Activated T-cell treated with anti-CD3 and anti-CD28 coated beads for 24 hours (primary cell): ENCODE measurements around the gene ERAP2.
"Not testable (repeated sequence)": the region's sequence is repeated elsewhere in the genome, so short reads cannot be mapped to it uniquely, and the experiment has no call there.

Experiments
- DNase-seq: peaks from one replicate; pipeline ENCODE4 v3.0.0-alpha.2; 2020; ENCODE audit warnings: low read depth

The ERAP2 gene, protein sequence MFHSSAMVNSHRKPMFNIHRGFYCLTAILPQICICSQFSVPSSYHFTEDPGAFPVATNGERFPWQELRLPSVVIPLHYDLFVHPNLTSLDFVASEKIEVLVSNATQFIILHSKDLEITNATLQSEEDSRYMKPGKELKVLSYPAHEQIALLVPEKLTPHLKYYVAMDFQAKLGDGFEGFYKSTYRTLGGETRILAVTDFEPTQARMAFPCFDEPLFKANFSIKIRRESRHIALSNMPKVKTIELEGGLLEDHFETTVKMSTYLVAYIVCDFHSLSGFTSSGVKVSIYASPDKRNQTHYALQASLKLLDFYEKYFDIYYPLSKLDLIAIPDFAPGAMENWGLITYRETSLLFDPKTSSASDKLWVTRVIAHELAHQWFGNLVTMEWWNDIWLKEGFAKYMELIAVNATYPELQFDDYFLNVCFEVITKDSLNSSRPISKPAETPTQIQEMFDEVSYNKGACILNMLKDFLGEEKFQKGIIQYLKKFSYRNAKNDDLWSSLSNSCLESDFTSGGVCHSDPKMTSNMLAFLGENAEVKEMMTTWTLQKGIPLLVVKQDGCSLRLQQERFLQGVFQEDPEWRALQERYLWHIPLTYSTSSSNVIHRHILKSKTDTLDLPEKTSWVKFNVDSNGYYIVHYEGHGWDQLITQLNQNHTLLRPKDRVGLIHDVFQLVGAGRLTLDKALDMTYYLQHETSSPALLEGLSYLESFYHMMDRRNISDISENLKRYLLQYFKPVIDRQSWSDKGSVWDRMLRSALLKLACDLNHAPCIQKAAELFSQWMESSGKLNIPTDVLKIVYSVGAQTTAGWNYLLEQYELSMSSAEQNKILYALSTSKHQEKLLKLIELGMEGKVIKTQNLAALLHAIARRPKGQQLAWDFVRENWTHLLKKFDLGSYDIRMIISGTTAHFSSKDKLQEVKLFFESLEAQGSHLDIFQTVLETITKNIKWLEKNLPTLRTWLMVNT

DNA sequence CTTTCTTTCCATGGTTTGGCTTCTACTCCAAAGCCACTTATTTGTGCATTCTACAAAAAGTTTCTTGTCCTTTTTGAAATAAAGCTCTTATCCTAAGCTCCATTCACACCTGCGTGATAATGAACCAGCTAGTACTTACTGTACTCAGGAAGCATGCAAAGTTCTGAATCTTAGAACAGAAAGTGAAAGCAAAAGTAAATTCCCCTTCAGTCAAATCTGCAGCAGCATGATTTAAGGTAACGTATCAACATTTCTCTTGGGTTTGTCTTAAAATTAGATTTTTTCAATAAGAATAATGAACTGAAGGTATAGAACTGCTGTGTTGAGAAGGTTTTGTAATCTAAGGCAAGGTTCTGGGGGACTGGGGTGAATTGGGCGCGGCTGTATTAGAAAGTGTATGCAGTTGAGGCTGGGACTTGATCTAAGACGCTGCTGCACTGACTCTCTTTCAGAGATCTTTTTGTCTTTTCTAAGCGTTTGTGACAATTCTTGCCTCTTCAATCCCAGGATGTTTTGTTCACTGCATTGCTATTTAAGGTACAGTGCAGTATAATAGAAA, at the start of gene ERAP2:
Gene ERAP2 (plus strand): TSS at position 209 of the 559 bp plus-strand sequence. CDS start 3,186 bp downstream, outside the sequence.
- no peak for DNase-seq

DNA sequence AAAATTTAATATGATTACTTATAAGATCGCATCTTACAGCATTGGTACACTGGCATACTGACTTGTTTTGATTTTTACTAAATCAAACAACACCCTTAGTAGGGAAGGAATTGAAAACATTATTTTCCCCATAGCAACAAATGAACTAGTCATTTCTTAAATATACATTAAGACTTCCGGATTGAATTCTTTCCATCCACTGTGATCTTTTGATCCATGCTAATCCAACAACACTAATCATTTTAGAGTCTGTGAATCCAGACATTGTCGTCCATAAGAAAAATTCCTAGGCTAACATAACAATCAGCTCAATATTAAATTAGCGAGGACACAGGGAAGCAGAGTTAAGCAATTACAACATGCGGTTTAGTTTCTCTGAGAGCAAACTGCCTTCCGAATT, 47.0 kb upstream of the ERAP2 start:
- DNase-seq, result no peak

DNA sequence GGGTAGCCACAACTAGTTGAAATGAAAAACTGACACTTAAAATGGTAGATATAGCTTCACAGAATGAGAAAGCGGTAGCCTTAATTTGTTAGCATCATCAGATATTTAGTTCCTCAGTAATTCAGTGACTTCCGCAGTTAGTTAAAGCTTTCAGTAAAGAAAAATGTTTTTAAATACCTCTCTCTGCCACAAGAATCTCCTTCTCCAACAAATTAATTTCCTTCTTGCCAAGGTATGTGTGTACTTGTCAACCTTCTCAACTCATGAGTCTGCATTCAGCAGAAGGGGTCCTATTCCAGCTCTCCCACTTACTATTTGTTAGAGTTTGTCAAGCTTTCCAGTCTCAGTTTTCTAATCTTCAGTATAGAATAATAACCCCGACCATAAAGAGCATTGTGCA, 42.3 kb upstream of the ERAP2 start:
- no peak for DNase-seq

DNA sequence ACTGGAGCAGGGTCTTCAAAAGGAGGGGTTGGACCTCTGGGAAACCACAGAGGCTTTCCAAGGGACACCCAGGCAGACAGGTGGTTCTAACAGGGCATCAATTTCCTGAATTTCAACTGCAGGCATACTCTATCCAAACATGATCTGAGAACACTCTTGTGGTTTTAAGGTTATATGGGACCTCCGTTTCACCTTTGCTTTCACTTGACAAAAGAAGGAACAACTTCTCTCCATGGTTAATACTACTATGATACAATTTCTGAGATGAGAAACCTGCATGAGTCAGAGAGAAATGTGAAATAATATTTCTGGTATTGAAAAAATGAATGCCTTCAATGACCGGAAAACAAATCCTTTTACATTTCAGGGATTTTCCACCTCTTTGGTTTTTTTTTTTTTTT, 40.5 kb upstream of the ERAP2 start:
- DNase-seq, result no peak

DNA sequence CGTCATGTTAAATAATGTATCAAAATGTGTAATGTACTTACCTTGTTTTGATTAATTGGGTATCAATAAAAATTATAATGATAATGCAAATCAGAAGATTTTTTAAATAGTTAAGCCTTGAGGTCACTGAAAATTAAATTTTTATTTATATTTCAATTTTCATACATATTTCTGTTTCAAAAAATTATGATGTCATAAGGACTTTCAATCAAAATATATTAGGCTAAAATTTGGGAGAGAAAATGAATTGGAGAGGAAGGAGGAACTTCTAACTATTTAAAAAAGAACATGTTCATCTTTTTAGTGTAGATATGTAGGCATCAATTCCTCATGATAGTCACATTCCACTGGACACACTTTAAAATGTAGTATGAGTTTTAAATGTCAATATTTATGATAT, 39.5 kb upstream of the ERAP2 start:
- no peak for DNase-seq

DNA sequence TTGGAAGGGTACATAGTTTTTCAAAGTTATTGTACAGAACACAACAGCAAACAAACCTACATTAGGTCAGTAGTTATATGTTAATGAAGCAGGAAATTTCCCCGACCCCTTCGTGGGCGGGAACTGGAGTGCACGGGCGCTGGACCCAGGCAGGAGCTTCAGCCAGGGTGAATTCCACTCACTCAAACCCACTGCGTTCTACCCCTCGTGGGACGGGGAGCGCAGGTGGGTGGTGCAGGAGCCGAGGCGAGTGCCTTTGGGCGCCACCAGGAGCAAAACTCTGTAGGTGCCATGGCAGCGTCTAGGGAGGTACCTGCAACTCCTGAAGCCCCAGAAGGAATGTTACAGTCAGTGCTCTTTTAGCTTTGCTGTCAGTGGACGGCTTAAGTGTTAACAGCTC, 39.0 kb upstream of the ERAP2 start:
- no peak for DNase-seq

DNA sequence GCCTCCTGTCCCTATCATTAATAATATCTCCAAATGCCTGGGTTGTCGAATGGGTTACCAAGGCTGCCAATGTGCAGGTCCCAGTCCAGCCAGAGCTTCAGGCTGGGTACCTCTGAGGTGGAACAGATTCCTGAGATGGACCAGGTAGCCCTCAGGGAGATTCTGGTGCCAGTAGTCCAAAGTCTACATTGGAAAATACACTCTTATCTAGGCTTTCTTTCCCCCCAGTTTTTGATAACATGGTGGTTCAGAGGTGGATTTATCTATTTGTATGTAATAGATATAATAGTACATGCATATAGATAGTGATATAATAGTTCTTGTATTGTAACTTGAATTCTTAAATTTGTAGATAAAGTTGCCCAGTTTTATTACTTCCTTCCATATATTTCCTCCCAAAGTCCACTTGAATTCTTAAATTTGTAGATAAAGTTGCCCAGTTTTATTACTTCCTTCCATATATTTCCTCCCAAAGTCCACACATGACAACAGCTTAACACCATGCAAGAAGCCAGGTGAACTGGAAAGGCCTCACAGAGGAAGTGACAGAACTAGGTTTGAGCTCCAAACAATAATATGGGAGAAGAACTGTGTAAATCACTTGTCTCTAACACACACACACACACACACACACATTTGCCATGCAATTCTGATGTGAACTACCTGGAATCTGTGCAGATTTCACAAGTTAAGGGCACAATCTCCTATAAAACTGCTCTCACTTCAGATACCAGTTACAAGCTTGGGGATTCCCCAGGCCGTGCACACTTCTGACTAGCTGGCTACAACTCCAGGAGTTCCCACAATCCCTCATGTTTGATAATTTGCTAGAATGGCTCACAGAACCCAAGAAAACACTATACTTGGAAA, 37.9 kb upstream of the ERAP2 start:
- no peak for DNase-seq

DNA sequence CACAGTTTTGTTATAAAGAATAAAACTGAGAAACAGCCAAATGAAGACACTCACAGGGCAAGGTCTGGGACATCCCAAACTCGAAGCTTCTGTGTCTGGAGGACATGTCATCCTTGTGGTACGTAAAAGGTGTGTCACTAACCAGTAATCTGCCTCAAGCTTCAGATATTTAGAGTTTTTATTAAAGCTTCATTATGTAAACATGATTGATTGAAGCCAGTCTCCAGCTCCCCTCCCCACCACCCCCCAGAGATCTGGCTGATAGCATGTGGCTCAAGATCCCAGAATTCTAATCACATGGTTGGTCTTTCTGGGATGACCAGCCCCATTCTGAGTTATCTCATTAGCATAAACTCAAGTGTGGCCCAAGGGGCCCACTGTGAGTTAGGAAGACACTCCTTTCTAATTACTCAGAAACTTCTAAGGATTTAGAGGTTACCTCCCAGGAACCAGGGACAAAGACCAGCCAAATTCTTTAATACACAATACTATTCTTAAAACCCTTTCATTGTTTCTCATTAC, 37.2 kb upstream of the ERAP2 start:
- no peak for DNase-seq

DNA sequence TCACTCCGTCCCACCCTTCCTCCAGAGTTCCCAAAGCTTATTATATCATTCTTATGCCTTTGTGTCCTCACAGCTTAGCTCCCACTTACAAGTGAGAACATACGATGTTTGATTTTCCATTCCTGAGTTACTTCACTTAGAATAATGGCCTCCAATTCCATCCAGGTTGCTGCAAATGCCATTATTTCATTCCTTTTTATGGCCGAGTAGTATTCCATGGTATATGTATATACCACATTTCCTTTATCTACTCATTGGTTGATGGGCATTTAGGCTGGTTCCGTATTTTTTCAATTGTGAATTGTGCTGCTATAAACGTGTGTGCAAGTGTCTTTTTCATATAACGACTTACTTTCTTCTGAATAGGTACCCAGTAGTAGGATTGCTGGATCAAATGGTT, 34.4 kb upstream of the ERAP2 start:
- DNase-seq, result not testable (repeated sequence)

DNA sequence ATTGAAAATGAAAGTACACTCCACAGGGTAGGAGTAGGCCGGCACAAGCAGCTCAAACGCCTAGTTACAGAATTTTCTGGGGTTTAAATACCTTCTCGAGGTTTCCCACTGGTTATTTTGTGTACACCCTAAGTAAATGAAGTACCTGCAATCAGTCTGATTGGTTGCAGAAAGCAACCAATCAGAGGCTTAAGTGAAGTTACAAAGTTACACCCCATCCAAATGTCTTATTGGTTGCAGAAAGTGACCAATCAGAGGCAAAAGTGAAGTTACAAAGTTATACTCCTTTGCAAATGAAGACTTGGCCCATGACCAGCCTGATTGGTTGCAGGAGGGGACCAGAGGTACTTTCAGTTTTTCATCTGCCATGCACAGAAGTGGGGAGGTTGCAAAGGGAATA, 33.2 kb upstream of the ERAP2 start:
- DNase-seq, result no peak

DNA sequence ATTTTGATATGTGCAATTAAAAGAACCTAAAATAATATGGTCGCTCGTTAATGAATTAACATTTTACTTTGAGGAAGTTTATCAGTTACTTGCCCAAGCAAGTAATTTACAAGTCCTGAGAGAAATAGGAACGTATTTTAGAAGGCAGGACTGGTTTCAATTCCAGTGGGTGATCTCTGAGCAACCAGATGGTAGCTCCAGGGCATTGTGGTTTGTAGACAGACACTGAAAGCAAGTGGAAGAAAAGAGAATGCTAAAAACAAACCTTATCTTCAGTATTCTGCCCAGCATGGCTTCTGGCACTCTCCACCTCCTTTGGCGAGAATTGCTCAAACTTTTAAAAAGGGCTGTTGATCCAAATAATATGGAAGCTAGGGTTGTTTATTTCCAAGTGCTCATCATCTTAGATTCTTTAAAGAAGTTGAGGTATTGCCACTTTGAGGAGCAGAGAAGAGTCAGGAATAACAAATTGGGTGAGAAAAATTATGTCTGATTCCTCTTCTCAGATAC, 31.8 kb upstream of the ERAP2 start:
- DNase-seq, result no peak

DNA sequence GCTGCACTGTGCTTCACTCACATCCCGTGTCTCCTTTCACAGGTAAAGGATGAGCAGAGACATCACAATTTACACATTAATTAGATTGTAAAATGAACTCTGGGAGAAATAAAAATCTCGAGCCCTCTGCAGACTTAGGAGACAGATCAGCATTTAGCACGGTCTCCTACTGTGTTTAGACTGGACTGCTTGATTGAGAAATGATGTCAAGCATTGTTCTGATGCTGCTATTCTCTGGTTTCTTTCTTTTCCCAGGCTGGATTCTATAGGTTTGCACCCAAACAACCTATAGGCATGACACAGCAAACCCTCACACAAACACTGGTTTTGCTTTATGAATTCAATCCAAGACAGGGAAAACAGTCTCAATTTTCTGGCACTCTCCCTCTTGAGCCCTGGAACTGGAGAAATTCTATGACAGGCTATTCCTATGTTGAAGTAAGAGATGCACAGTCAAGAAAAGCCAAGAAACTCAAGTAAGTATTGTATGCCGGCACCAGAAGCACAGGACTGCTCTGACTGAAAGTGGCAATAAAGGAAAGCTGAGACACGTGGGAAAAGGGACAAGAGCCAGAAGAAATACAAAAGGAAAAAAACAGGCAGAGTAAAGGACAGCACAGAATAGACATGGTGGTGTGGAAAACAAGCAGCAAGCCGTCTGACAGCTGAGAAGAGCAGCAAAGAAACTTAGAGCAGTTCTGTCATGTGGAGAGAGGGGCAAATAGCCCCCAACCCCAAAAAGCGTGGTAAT, 24.8 kb upstream of the ERAP2 start:
- DNase-seq, result no peak

DNA sequence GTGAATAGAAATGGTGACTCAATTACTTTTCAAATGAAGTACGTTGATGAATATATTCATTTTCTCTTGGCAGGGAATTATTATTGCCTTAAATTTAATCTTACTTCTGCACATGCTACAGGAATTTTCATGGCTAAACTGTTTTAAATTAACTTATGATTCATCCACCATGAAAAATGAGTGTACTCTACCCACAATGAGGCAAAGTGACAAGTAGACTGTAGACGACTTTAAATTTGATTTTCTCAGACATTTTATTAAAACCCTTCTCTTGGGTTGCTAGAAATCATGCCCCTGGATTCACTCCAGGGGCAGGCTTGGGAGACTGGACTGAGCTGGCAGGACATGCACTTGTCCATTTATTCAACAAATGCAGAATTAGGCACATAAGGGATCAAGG, 23.5 kb upstream of the ERAP2 start:
- no peak for DNase-seq

DNA sequence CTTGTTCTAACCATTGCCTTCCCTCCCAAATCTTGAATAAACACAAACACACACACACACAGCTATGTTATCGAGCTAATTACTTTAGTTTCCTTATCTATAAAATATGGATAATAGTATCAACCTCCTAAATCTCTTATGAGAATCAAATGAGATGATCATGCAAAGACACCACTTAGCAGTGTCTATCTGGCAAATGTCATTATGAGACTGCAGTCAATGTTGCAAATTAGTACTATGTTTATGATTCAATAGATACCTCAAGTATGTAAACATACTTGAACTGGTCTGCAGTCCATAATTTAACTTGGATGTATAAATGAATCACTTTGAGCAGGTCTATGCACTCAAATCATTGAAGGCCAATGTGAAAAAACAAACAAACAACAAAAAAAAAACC, 22.2 kb upstream of the ERAP2 start:
- no peak for DNase-seq

DNA sequence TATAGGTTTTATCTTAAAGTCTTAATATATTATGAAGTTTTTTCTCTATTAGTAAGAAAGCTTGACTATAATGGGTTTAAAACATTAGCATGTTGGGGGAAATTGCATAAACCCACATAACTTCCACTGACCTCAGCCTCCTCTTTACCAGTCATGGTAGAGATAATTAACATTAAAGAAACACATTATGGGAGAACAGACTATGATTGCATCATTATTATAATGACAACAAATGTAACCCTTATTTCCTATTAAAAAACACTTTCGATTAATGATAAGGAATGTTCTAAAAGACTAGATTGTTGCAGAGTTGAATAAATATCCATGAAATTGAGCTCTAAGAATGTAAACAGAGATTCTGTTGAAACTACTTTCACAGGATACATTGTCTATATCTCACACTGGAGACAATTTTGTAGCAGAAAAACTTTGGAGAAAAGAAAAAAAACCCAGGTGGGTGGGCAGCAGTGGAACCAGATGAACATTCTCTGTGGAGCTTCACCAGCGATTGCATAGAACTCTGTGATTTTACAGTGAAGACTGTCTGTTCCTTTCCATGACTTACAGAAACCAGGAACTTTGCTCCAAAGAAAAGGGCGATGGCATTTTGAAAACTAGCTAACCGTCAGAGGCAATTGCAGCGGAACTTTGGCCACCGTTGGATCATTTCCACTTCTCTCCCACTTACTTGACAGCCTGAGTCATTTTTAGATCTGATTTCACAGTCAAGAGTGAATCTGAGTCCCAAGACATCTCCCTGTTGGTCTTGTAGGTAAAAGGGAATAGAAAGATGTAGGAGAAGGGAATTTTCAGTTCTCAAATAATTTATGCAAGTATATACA, 21.0 kb upstream of the ERAP2 start:
- DNase-seq, result no peak

DNA sequence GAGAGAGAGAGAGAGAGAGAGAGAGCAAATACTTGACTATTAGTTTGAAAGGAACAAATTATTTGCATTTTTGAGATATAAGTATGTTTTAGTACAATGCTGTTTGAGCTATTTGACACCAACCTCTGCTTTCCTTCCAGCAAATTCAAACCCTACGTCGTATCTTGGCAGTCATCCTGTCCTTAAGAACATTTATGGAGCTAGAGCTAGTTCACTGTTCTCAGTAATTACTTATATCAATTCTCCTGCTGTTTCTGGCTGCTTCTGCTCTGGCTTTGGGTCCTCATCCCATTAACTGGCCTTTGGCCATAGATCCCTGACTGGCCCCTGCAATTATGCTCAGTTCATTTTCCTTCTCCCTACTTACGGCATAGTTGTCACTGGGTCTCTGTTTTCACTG, 19.9 kb upstream of the ERAP2 start:
- no peak for DNase-seq

DNA sequence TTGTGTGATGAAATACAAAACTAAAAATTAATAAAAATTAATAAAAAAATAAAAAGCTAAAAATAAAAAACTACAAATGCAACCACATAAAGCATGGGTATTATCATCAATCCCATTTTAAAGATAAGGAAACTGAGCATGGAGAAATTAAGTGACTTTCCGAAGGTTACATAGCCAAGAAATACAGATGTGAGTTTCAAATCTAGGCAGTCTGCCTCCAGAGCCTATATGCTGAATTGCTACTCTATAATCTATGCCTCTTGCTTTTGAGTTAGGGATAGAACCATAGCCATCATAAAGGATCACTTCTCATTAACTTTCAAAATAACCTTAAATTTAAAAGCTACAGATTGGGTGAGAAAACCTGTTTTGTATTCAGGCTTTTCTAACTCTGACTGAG, 18.8 kb upstream of the ERAP2 start:
- DNase-seq, result no peak

DNA sequence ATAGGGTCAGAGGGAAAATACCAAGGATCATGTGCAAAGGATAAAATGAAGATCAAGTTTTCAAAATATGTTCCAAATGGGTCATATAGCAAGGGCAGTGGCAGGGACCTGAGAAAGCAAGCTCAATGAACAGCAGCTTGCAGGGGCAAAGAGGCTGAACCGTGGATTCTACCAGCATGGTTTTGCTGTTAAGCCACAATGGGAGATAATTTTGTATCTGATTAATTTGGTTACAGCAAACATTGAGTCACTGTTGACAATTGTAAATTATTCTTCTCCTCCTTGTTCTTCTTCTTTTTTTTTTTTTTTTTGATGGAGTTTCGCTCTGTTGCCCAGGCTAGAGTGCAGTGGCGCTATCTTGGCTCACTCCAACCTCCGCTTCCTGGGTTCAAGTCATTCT, 18.4 kb upstream of the ERAP2 start:
- no peak for DNase-seq

DNA sequence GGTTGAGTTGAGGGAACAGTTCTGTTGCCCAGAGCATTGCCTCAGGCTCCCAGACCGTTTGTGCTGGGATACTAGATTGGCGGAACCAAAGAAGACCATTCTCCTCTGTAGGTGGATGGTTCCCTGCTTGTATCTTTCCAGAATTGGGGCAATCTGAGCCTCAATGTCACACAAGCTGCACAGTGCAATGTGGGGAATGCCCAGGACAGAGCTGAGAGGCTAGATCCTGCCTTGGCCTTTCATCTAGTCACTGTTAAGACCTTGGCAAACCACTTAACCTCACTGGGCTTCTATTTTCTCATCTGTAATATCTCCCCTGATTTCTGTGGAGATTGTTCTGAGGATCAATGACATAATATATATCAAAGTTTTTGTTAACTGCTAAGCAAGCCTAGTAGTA, 16.9 kb upstream of the ERAP2 start:
- DNase-seq, result no peak

DNA sequence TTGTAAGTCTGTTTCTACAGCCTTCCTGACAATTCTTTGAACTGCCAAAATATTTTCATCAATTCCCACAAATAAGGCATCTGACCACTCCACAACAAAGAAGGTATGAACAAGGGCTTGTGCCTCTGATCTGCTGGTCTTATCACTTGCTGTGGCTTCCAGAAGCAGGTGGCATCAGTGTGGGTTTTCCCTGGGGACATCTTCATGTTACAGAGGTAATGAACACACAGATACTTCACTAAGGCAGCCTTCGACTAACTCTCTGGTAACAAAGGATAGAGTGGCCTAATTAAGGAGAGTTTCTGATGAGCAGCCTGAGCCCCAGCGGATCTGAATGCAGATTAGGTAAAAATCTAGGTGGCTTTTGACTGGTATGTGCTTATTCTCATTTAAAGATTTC, 15.2 kb upstream of the ERAP2 start:
- DNase-seq, result no peak
